HG03520 (cell line): ENCODE measurements around the gene PSRC1.

Experiments used
- ATAC-seq: cut with Tn5 transposase; IDR thresholded peaks from one replicate; pipeline ENCODE4 v1.9.1; 2021; ENCODE audit warnings: mild to moderate bottlenecking, moderate library complexity; ENCODE audit not compliant: unreplicated experiment

Gene PSRC1

GRCh38 chr1:109259674-109260557 lies 23.0 kb downstream of the PSRC1 start:
- ATAC-seq, result no peak

DNA sequence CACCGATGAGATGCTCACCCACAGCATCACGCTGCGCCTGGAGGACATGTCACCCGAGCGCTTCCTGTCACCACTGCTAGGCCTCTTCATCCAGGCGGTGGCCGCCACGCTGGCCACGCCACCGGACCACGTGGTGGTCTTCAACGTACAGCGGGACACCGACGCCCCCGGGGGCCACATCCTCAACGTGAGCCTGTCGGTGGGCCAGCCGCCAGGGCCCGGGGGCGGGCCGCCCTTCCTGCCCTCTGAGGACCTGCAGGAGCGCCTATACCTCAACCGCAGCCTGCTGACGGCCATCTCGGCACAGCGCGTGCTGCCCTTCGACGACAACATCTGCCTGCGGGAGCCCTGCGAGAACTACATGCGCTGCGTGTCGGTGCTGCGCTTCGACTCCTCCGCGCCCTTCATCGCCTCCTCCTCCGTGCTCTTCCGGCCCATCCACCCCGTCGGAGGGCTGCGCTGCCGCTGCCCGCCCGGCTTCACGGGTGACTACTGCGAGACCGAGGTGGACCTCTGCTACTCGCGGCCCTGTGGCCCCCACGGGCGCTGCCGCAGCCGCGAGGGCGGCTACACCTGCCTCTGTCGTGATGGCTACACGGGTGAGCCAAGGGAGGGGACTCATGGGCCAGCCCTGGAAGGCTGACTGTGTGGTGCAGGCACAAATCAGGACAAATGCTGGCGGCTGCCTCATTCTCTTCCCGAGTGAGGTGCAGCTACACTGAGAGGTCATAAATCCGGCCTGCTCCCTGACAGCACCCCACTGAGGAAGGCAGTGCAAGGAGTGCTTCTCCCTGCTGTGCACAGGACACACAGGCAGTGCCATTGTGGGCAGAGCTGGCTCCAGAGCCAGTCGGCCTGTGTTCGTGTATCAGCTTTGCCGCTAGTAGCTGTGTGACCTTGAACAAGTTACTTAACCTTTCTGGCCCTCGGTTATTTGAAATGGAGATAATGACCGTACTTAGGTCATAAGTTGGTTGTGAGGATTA lies 24.2 kb downstream of the PSRC1 start:
- ATAC-seq, result no peak

DNA sequence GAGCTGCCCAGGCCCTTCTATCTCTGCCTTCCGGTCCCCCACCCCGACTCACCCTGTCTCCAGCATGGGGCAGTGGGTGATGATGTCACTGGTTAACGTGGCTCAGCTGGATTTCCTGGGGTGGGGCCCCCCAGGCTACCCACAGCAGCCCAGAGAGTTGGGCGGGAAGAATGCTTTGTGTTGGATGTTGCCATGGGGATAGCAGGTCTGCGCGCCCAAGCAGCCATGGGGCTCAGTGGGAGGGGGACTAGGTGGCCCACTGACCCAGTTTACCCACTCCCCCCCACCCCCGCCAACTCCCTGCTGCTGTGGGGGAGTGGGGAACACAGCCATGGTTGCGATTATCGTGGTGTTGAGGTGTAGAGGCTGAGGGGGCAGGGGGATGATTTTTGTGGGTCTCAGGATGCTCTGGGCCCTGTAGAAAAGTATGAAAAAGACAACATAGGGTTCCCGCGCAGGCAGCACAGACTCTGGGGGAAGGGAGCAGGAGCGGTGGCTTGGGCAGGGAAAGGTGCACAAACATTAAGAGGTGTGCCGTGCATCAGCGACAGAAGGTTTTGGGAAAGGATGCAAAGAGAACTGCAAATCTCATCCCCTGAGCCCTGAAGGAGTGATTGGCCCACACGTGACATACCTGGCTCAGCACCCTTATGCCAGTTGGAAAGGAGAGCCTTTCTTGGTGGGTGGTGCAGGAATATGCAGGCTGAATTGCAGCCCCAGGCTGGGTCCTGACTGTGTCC lies 25.1 kb downstream of the PSRC1 start:
- no peak for ATAC-seq

GRCh38 chr1:109256971-109257681 lies 25.8 kb downstream of the PSRC1 start:
- ATAC-seq, result no peak

- no peak for ATAC-seq
These were observed 26.9 kb downstream of the PSRC1 start for GRCh38 chr1:109256085-109256484.

DNA sequence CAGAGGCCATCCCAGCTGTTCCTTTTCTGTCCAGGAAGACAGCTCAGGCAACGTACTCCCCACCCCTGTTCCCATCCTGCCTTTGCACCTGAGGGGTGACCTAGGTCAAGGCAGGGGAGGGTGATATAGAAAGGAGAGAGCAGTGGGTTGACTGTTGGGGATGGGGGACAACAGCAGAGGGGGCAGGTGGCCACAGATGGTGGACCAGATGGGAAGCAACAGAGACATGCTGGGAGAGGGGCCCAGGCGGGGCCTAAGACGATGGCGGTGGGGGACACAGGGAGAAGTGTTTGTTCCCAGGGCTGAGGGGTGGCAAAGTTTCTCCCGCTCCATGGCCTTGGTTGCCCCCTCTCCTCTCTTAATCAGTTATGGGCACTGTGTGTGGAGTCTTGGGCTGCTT lies 27.3 kb downstream of the PSRC1 start:
- no peak for ATAC-seq

DNA sequence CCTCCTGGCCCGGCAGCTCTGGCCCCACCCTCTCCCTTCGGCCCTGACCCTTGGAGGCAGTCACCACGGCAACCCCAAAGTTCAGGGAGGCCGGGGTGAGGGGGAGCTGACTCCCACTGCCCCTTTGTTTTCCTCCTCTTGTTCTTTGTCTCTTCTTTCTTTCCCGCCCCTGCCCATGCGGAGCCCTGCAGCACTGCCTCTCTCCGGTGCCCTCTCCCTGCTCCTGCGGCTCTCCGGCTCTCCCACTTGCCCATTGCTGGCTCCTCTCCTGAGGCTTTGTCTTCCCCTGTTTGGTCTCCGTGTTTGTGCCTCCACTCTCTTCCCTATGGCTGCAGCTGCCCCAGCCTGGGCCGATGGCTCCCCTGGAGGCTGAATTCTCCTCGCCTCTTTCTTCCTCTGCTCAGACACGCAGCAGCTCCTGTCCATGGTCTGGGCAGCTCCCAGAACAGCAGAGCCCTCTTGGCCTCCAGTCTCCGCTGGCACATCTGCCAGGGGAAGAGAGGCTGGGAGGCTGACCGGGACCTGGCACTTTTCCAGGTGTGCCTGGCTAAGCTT lies 27.8 kb downstream of the PSRC1 start:
- no peak for ATAC-seq

DNA sequence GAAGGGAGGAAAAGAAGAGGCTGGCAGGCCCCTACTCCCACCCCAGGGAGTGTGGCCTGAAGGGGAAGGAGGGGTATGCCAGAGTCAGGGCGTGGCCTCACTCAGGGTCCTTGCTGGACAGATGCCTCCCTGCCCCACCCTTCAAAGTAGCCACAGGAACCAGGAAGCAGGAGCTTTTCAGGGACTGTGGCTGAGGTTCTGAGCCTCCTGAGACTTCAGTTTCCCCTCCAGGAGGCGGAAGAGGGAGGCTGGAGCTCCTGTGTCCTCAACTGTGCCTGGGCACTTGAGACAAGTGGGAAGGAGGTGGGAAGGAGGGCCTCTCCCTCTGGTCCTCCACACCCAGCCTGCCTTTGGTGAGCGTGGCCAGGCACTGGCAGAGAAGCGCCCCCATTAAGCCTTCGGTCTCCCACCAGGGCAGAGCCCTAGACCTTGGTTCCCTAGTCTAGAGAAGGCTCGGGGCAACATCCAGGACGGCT lies 28.3 kb downstream of the PSRC1 start:
- no peak for ATAC-seq

DNA sequence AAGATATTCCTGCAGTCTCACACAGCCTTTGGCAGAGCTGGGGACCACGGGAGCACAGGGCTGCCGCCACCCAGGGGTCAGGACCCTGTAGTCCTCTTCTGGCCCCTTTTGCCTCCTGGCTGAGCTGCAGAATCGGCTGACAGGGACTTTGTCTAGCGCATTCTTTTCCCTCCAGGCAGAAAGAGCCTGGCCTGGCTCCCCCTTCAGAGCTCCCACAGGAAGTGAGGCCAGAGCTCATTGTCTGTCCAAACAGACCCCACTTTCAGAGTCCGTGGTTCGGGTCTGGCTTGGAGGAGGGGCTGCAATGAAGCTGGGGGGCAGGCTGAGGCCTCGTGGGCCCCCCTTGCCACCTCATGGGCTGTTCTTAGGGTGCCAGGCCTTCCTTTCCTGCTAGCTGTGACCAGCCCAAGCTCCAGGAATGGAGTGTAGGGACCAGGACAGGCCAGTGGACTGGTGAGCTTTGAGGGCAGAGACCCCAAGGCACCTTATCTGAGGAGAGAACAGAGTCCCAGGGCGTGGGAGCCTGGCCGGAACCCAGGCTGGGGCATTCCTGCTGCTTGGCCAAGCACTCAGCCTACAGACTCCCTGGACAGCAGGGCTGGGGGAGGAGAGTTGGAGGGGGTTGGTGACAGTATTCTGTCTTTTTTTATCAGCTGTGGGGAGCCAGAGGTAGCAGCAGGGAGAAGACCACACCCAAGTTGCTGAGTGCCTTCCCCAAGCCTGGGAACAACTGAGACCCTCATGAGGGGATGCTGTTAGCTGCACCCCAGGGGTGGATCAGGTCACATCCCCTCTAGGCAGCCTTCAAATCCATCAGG lies 28.9 kb downstream of the PSRC1 start:
- ATAC-seq, result no peak

GRCh38 chr1:109252893-109253802 lies 29.8 kb downstream of the PSRC1 start:
- ATAC-seq, result no peak

- ATAC-seq, result no peak
These were observed 30.6 kb downstream of the PSRC1 start for GRCh38 chr1:109252167-109252892.

- no peak for ATAC-seq
These were observed 31.4 kb downstream of the PSRC1 start for GRCh38 chr1:109251277-109252166.

DNA sequence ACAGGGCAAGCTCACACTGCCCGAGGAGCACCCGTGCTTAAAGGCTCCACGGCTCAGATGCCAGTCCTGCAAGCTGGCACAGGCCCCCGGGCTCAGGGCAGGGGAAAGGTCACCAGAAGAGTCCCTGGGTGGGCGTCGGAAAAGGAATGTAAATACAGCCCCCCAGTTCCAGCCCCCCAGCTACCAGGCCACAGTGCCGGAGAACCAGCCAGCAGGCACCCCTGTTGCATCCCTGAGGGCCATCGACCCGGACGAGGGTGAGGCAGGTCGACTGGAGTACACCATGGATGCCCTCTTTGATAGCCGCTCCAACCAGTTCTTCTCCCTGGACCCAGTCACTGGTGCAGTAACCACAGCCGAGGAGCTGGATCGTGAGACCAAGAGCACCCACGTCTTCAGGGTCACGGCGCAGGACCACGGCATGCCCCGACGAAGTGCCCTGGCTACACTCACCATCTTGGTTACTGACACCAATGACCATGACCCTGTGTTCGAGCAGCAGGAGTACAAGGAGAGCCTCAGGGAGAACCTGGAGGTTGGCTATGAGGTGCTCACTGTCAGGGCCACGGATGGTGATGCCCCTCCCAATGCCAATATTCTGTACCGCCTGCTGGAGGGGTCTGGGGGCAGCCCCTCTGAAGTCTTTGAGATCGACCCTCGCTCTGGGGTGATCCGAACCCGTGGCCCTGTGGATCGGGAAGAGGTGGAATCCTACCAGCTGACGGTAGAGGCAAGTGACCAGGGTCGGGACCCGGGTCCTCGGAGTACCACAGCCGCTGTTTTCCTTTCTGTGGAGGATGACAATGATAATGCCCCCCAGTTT lies 32.3 kb downstream of the PSRC1 start:
- no peak for ATAC-seq

DNA sequence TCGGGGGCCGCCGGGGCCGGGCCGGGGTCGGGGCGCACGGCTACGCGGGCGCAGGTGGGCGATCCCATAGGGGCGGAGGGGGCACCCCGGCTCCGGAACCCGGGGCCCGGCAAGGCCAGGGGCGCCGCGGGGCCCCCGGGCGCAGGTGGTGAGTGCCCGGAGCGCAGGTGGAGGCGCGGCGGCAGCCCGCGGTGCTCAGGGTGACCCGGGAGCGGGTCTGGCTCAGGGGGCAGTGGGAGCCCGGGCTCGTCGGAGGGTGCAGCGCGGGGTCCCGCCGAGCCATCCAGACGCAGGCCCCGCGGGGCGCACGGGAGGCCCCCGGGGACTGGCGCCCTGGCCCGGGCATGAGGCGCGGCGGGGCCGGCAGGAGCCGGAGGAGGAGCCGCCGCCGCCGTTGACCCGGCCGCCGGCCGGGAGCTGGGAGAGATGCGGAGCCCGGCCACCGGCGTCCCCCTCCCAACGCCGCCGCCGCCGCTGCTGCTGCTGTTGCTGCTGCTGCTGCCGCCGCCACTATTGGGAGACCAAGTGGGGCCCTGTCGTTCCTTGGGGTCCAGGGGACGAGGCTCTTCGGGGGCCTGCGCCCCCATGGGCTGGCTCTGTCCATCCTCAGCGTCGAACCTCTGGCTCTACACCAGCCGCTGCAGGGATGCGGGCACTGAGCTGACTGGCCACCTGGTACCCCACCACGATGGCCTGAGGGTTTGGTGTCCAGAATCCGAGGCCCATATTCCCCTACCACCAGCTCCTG lies 33.1 kb downstream of the PSRC1 start:
- ATAC-seq, result peak; percentile 34
